H9 (cell line): ENCODE data around the gene RAB17. TPM values are rescaled to one million over a fixed set of nuclear protein-coding genes. Genes with fewer than 3 reads are reported as not detected.

ENCODE experiments used
- DNase-seq: peaks from one replicate; pipeline ENCODE4 v3.0.0-alpha.2; 2017
- H2AFZ ChIP-seq: one replicate; pipeline ENCODE4 v1.6.1; 2013; ENCODE audit warnings: mild to moderate bottlenecking, low read length, control low read depth, moderate library complexity
- H2AK5ac ChIP-seq: 2 replicates; pipeline ENCODE4 v1.6.1; 2013; ENCODE audit warnings: low read length, control low read depth, mixed read lengths; ENCODE audit not compliant: insufficient read length
- H2BK120ac ChIP-seq: one replicate; pipeline ENCODE4 v1.6.1; 2013; ENCODE audit warnings: low read depth, mild to moderate bottlenecking, low read length, control low read depth, inconsistent platforms; ENCODE audit not compliant: poor library complexity, severe bottlenecking
- H2BK12ac ChIP-seq: 2 replicates; pipeline ENCODE4 v1.6.1; 2013; ENCODE audit warnings: low read length, control low read depth, mixed read lengths, low read depth; ENCODE audit not compliant: insufficient read length
- H2BK15ac ChIP-seq: 2 replicates; pipeline ENCODE4 v1.6.1; 2013; ENCODE audit warnings: low read depth, low read length, control low read depth
- H2BK20ac ChIP-seq: one replicate; pipeline ENCODE4 v1.6.1; 2013; ENCODE audit warnings: low read depth, mild to moderate bottlenecking, low read length, control low read depth, inconsistent platforms; ENCODE audit not compliant: poor library complexity, severe bottlenecking
- H2BK5ac ChIP-seq: 2 replicates; pipeline ENCODE4 v1.6.1; 2013; ENCODE audit warnings: low read length, control low read depth, mixed read lengths; ENCODE audit not compliant: insufficient read length
- H3K14ac ChIP-seq: 2 replicates; pipeline ENCODE4 v1.6.1; 2013; ENCODE audit warnings: low read length, control low read depth; ENCODE audit not compliant: insufficient read depth
- H3K18ac ChIP-seq: 2 replicates; pipeline ENCODE4 v1.6.1; 2013; ENCODE audit warnings: low read depth, mild to moderate bottlenecking, mixed read lengths, low read length, control low read depth; ENCODE audit not compliant: insufficient read length
- H3K23ac ChIP-seq: 2 replicates; pipeline ENCODE4 v1.6.1; 2013; ENCODE audit warnings: low read length, control low read depth, mixed read lengths, low read depth; ENCODE audit not compliant: insufficient read length
- H3K23me2 ChIP-seq: 2 replicates; pipeline ENCODE4 v1.6.1; 2013; ENCODE audit warnings: low read depth, mild to moderate bottlenecking, mixed read lengths, low read length, control low read depth; ENCODE audit not compliant: insufficient read length, poor library complexity, severe bottlenecking
- H3K27ac ChIP-seq: 2 replicates; pipeline ENCODE4 v1.5.1; 2013; ENCODE audit warnings: low read length, control low read depth, mixed read lengths, low read depth; ENCODE audit not compliant: insufficient read length
- H3K27me3 ChIP-seq: 2 replicates; pipeline ENCODE4 v1.6.1; 2013; ENCODE audit warnings: low read length, control low read depth, inconsistent platforms; ENCODE audit not compliant: insufficient read depth
- H3K4ac ChIP-seq: 2 replicates; pipeline ENCODE4 v1.6.1; 2013; ENCODE audit warnings: low read depth, mild to moderate bottlenecking, control low read depth, inconsistent platforms, low read length, moderate library complexity
- H3K4me1 ChIP-seq: 2 replicates; pipeline ENCODE4 v1.6.1; 2013; ENCODE audit warnings: low read length, control low read depth, inconsistent platforms; ENCODE audit not compliant: insufficient read depth
- H3K4me2 ChIP-seq: 2 replicates; pipeline ENCODE4 v1.6.1; 2013; ENCODE audit warnings: low read length, control low read depth, mixed read lengths; ENCODE audit not compliant: insufficient read length, insufficient read depth
- H3K56ac ChIP-seq: 2 replicates; pipeline ENCODE4 v1.6.1; 2013; ENCODE audit warnings: low read depth, mild to moderate bottlenecking, mixed read lengths, low read length, control low read depth; ENCODE audit not compliant: insufficient read length
- H3K79me1 ChIP-seq: 2 replicates; pipeline ENCODE4 v1.6.1; 2013; ENCODE audit warnings: low read depth, mild to moderate bottlenecking, moderate library complexity, low read length, control low read depth, inconsistent platforms; ENCODE audit not compliant: insufficient read depth, poor library complexity, severe bottlenecking
- H3K79me2 ChIP-seq: 2 replicates; pipeline ENCODE4 v1.6.1; 2013; ENCODE audit warnings: low read length, control low read depth, inconsistent platforms; ENCODE audit not compliant: insufficient read depth
- H3K9ac ChIP-seq: 2 replicates; pipeline ENCODE4 v1.6.1; 2013; ENCODE audit warnings: low read length, control low read depth, mixed read lengths; ENCODE audit not compliant: insufficient read length; ENCODE audit errors: extremely low read depth
- H3K9me3 ChIP-seq: one replicate; pipeline ENCODE4 v1.6.1; 2013; ENCODE audit warnings: low read depth, low read length, inconsistent platforms; ENCODE audit not compliant: control insufficient read depth
- H3T11ph ChIP-seq: one replicate; pipeline ENCODE4 v1.6.1; 2013; ENCODE audit warnings: mild to moderate bottlenecking, low read length, control low read depth, inconsistent platforms
- H4K20me1 ChIP-seq: one replicate; pipeline ENCODE4 v1.6.1; 2013; ENCODE audit not compliant: control insufficient read depth, insufficient read length, insufficient read depth
- H4K5ac ChIP-seq: 2 replicates; pipeline ENCODE4 v1.6.1; 2013; ENCODE audit warnings: low read depth, mild to moderate bottlenecking, mixed read lengths, low read length, control low read depth; ENCODE audit not compliant: insufficient read length
- H4K8ac ChIP-seq: replicated peaks from 2 replicates; pipeline ENCODE4 v1.6.1; 2013; ENCODE audit warnings: low read length, control low read depth, mixed read lengths, low read depth; ENCODE audit not compliant: insufficient read length
- H4K91ac ChIP-seq: 2 replicates; pipeline ENCODE4 v1.6.1; 2013; ENCODE audit warnings: low read depth, mild to moderate bottlenecking, moderate library complexity, mixed read lengths, low read length, control low read depth; ENCODE audit not compliant: insufficient read length
- H3K27ac Mint-ChIP-seq, 3 experiments: 2 replicates in 2 of 3; 3 replicates in 1 of 3; pipeline ENCODE4 v1.8.0; 2020 to 2021; ENCODE audit warnings: mixed read lengths in 3 of 3, mild to moderate bottlenecking in 1 of 3, moderate library complexity in 1 of 3
- H3K27me3 Mint-ChIP-seq: 2 replicates; pipeline ENCODE4 v1.8.0; 2021; ENCODE audit warnings: low read depth, mild to moderate bottlenecking, moderate library complexity, mixed read lengths
- H3K36me3 Mint-ChIP-seq, 3 experiments: 2 replicates in 2 of 3; 3 replicates in 1 of 3; pipeline ENCODE4 v1.8.0; 2020 to 2021; ENCODE audit warnings: low read depth in 3 of 3, mixed read lengths in 3 of 3; ENCODE audit not compliant: insufficient read depth in 1 of 3
- H3K4me1 Mint-ChIP-seq, 2 experiments: 2 replicates each; pipeline ENCODE4 v1.8.0; 2020; ENCODE audit warnings: mixed read lengths in 2 of 2
- H3K4me3 Mint-ChIP-seq, 2 experiments: 2 replicates in 1 of 2; 3 replicates in 1 of 2; pipeline ENCODE4 v1.8.0; 2020 to 2021; ENCODE audit warnings: mild to moderate bottlenecking in 2 of 2, mixed read lengths in 2 of 2, moderate library complexity in 1 of 2
- H3K9me3 Mint-ChIP-seq, 2 experiments: 2 replicates in 1 of 2; 3 replicates in 1 of 2; pipeline ENCODE4 v1.8.0; 2020; ENCODE audit warnings: mild to moderate bottlenecking in 2 of 2, mixed read lengths in 2 of 2, moderate library complexity in 1 of 2
- WGBS: extraction: QIAGEN DNeasy Blood & Tissue Kit; methylation state at CpG from one replicate; pipeline ENCODE4 v1.1.7; 2013; ENCODE audit warnings: missing lambda C conversion rate, low lambda C conversion rate, mixed read lengths; ENCODE audit not compliant: insufficient read length; ENCODE audit errors: extremely low coverage; 5-methylcytosine and 5-hydroxymethylcytosine counted together
- total RNA-seq: library from RNA; stranded (reverse); gene quantifications from 2 replicates; pipeline ENCODE4 v1.2.1, GENCODE V29; 2021
- TF ChIP-seq, protein P1 (sequence below): fragments of 200-600 bp; sonication (generic); conservative IDR thresholded peaks from 3 replicates; pipeline ENCODE4 v1.8.0; 2021; ENCODE audit warnings: antibody characterized with exemption, mild to moderate bottlenecking

RAB17 gene
- total RNA-seq, 1 experiment from 2014 or later: 31.9 TPM

DNA sequence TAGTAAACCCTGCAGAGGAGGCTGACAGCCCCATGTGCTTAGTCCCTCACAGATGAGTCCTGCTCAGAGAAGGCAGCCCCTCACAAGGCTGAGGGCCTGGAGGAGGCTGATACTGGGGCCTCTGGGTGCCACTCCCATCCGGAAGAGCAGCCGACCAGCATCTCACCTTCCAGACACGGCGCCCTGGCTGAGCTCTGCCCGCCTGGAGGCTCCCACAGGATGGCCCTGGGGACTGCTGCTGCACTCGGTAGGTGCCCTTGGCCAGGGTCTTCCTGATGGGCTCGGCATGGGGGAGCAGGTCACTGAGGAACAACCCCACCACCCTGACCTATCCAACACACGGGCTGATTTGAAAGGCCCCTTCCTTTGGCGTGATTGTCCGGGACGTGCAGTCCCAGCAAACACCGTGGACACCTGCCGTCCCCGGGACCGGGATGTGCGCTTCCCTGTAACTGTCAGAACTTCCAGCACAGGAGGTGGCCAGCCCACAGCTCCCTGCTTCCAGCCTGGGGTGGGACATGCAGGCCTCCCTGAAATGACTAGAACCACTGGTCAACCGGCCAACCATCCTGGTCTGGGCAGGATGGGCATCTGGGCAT, 64.9 kb downstream of the RAB17 start:
- H3K27me3 ChIP-seq: no peaks in the 10 kb centered on the region
- no CpG with 5 or more reads among the region's 17 CpGs for WGBS
- peaks cover 6% of the 10 kb centered on the region for H3K27me3 Mint-ChIP-seq
- no peak overlapping the region for H3K14ac ChIP-seq
- H4K5ac ChIP-seq: no peak overlapping the region
- no peak overlapping the region for H3K23ac ChIP-seq
- no peak overlapping the region for H3K9ac ChIP-seq
- H2AFZ ChIP-seq: no peak overlapping the region
- no peak overlapping the region for H3T11ph ChIP-seq
- no peaks in the 10 kb centered on the region for H4K20me1 ChIP-seq
- no peak overlapping the region for H2BK5ac ChIP-seq
- no peaks in the 10 kb centered on the region for H3K4me1 Mint-ChIP-seq
- no peak overlapping the region for H4K8ac ChIP-seq
- TF ChIP-seq, protein P1, sequence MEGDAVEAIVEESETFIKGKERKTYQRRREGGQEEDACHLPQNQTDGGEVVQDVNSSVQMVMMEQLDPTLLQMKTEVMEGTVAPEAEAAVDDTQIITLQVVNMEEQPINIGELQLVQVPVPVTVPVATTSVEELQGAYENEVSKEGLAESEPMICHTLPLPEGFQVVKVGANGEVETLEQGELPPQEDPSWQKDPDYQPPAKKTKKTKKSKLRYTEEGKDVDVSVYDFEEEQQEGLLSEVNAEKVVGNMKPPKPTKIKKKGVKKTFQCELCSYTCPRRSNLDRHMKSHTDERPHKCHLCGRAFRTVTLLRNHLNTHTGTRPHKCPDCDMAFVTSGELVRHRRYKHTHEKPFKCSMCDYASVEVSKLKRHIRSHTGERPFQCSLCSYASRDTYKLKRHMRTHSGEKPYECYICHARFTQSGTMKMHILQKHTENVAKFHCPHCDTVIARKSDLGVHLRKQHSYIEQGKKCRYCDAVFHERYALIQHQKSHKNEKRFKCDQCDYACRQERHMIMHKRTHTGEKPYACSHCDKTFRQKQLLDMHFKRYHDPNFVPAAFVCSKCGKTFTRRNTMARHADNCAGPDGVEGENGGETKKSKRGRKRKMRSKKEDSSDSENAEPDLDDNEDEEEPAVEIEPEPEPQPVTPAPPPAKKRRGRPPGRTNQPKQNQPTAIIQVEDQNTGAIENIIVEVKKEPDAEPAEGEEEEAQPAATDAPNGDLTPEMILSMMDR: no peak
- H3K27ac Mint-ChIP-seq: no peak overlapping the region
- H3K36me3 Mint-ChIP-seq: no peaks in the 10 kb centered on the region; a peak in 2 of 7 replicates
- no peak overlapping the region for H3K4me3 Mint-ChIP-seq
- no peak overlapping the region for H2BK12ac ChIP-seq
- H3K4me1 ChIP-seq: no peaks in the 10 kb centered on the region
- H3K9me3 ChIP-seq: no peaks in the 10 kb centered on the region
- no peaks in the 10 kb centered on the region for H3K23me2 ChIP-seq
- H2BK15ac ChIP-seq: no peak overlapping the region
- H2AK5ac ChIP-seq: no peak overlapping the region
- H3K18ac ChIP-seq: no peak overlapping the region
- no peak for DNase-seq
- H3K27ac ChIP-seq: no peak overlapping the region
- H4K91ac ChIP-seq: no peak overlapping the region
- H3K9me3 Mint-ChIP-seq: no peaks in the 10 kb centered on the region
- no peak overlapping the region for H2BK20ac ChIP-seq
- no peaks in the 10 kb centered on the region for H3K79me2 ChIP-seq
- no peak overlapping the region for H3K4me2 ChIP-seq
- H3K56ac ChIP-seq: no peak overlapping the region
- no peak overlapping the region for H3K4ac ChIP-seq
- no peak overlapping the region for H2BK120ac ChIP-seq
- no peaks in the 10 kb centered on the region for H3K79me1 ChIP-seq
